ENCODE results near the gene PDZRN3. TPM values are rescaled to one million over a fixed set of nuclear protein-coding genes. Genes with fewer than 3 reads are reported as not detected.

Gene PDZRN3
- total RNA-seq, 2 donors from 2014 or later, result not detected

- Mint-ChIP-seq H3K4me1 (no peaks in the 10 kb centered on the region), H3K36me3 (ENCODE audit: low read depth) (no peaks in the 10 kb centered on the region), H3K27ac (no peak overlapping the region), H3K4me3 (no peak overlapping the region), H3K27me3 (peaks cover 8% of the 10 kb centered on the region), H3K9me3 (no peaks in the 10 kb centered on the region)
- ATAC-seq (replicated peaks), result no peak
Observed at GRCh38 chr3:73405853-73406252, 218.9 kb downstream of the PDZRN3 start.

GRCh38 chr3:73405000-73405399, 219.7 kb downstream of the PDZRN3 start:
- Mint-ChIP-seq H3K27ac (no peak overlapping the region), H3K4me3 (no peak overlapping the region), H3K27me3 (peaks cover 7% of the 10 kb centered on the region), H3K36me3 (ENCODE audit: low read depth) (no peaks in the 10 kb centered on the region), H3K4me1 (no peaks in the 10 kb centered on the region), H3K9me3 (no peaks in the 10 kb centered on the region)
- ATAC-seq (replicated peaks), result no peak

GRCh38 chr3:73404435-73404834, 220.3 kb downstream of the PDZRN3 start:
- no peak for ATAC-seq (replicated peaks)
- Mint-ChIP-seq H3K4me3 (no peak overlapping the region), H3K4me1 (no peaks in the 10 kb centered on the region), H3K27ac (no peak overlapping the region), H3K36me3 (ENCODE audit: low read depth) (no peaks in the 10 kb centered on the region), H3K27me3 (peaks cover 7% of the 10 kb centered on the region), H3K9me3 (no peaks in the 10 kb centered on the region)

GRCh38 chr3:73403444-73403843, 221.3 kb downstream of the PDZRN3 start:
- Mint-ChIP-seq H3K4me3 (no peak overlapping the region), H3K9me3 (no peaks in the 10 kb centered on the region), H3K4me1 (no peaks in the 10 kb centered on the region), H3K27ac (no peak overlapping the region), H3K27me3 (peaks cover 10% of the 10 kb centered on the region), H3K36me3 (ENCODE audit: low read depth) (no peaks in the 10 kb centered on the region)
- no peak for ATAC-seq (replicated peaks)

- no peak overlapping the region for H3K4me3 Mint-ChIP-seq
- peaks cover 6% of the 10 kb centered on the region for H3K27me3 Mint-ChIP-seq
- H3K36me3 Mint-ChIP-seq (ENCODE audit: low read depth), result no peaks in the 10 kb centered on the region
- H3K4me1 Mint-ChIP-seq, result no peaks in the 10 kb centered on the region
- no peak overlapping the region for H3K27ac Mint-ChIP-seq
- H3K9me3 Mint-ChIP-seq, result no peaks in the 10 kb centered on the region
- ATAC-seq (replicated peaks), result no peak
Observed at GRCh38 chr3:73401616-73402279, 223.0 kb downstream of the PDZRN3 start.

GRCh38 chr3:73401059-73401458, 223.7 kb downstream of the PDZRN3 start:
- ATAC-seq (replicated peaks), result no peak
- no peaks in the 10 kb centered on the region for H3K36me3 Mint-ChIP-seq (ENCODE audit: low read depth)
- H3K4me3 Mint-ChIP-seq, result no peak overlapping the region
- H3K4me1 Mint-ChIP-seq, result no peaks in the 10 kb centered on the region
- no peak overlapping the region for H3K27ac Mint-ChIP-seq
- no peaks in the 10 kb centered on the region for H3K9me3 Mint-ChIP-seq
- peaks cover 6% of the 10 kb centered on the region for H3K27me3 Mint-ChIP-seq

- H3K4me1 Mint-ChIP-seq, result no peaks in the 10 kb centered on the region
Observed at GRCh38 chr3:73399666-73400253, 225.0 kb downstream of the PDZRN3 start.

GRCh38 chr3:73399106-73399505, 225.6 kb downstream of the PDZRN3 start:
- no peaks in the 10 kb centered on the region for H3K36me3 Mint-ChIP-seq (ENCODE audit: low read depth)
- H3K4me3 Mint-ChIP-seq, result no peak overlapping the region
- H3K9me3 Mint-ChIP-seq, result no peaks in the 10 kb centered on the region
- ATAC-seq (replicated peaks), result no peak
- H3K27me3 Mint-ChIP-seq, result peaks cover 11% of the 10 kb centered on the region
- H3K27ac Mint-ChIP-seq, result no peak overlapping the region
- no peaks in the 10 kb centered on the region for H3K4me1 Mint-ChIP-seq

More at GRCh38 chr3:73399666-73400253, 225.0 kb downstream of the PDZRN3 start:
- Mint-ChIP-seq H3K27ac (no peak overlapping the region), H3K9me3 (no peaks in the 10 kb centered on the region), H3K4me3 (no peak overlapping the region), H3K36me3 (ENCODE audit: low read depth) (no peaks in the 10 kb centered on the region), H3K27me3 (peaks cover 9% of the 10 kb centered on the region)
- ATAC-seq (replicated peaks), result no peak

- H3K27me3 Mint-ChIP-seq, result peaks cover 8% of the 10 kb centered on the region
- no peaks in the 10 kb centered on the region for H3K4me1 Mint-ChIP-seq
- no peak overlapping the region for H3K27ac Mint-ChIP-seq
- H3K9me3 Mint-ChIP-seq, result no peaks in the 10 kb centered on the region
- H3K4me3 Mint-ChIP-seq, result no peak overlapping the region
- no peak for ATAC-seq (replicated peaks)
- no peaks in the 10 kb centered on the region for H3K36me3 Mint-ChIP-seq (ENCODE audit: low read depth)
Observed at GRCh38 chr3:73398084-73398483, 226.7 kb downstream of the PDZRN3 start.

- Mint-ChIP-seq H3K4me3 (no peak overlapping the region), H3K27ac (no peak overlapping the region), H3K27me3 (peaks cover 8% of the 10 kb centered on the region), H3K4me1 (no peaks in the 10 kb centered on the region), H3K36me3 (ENCODE audit: low read depth) (no peaks in the 10 kb centered on the region), H3K9me3 (no peaks in the 10 kb centered on the region)
- no peak for ATAC-seq (replicated peaks)
Observed at GRCh38 chr3:73394240-73394639, 230.5 kb downstream of the PDZRN3 start.

GRCh38 chr3:73393005-73393404, 231.7 kb downstream of the PDZRN3 start:
- no peak overlapping the region for H3K27ac Mint-ChIP-seq
- H3K4me1 Mint-ChIP-seq, result no peaks in the 10 kb centered on the region
- no peak for ATAC-seq (replicated peaks)

GRCh38 chr3:73391984-73392383, 232.8 kb downstream of the PDZRN3 start:
- no peak overlapping the region for H3K27ac Mint-ChIP-seq
- H3K4me1 Mint-ChIP-seq, result no peaks in the 10 kb centered on the region
- H3K9me3 Mint-ChIP-seq, result no peaks in the 10 kb centered on the region
- no peaks in the 10 kb centered on the region for H3K36me3 Mint-ChIP-seq (ENCODE audit: low read depth)
- H3K4me3 Mint-ChIP-seq, result no peak overlapping the region
- no peak for ATAC-seq (replicated peaks)
- peaks cover 6% of the 10 kb centered on the region for H3K27me3 Mint-ChIP-seq

More at GRCh38 chr3:73393005-73393404, 231.7 kb downstream of the PDZRN3 start:
- H3K9me3 Mint-ChIP-seq, result no peaks in the 10 kb centered on the region
- H3K27me3 Mint-ChIP-seq, result peaks cover 6% of the 10 kb centered on the region
- no peak overlapping the region for H3K4me3 Mint-ChIP-seq
- no peaks in the 10 kb centered on the region for H3K36me3 Mint-ChIP-seq (ENCODE audit: low read depth)

- H3K9me3 Mint-ChIP-seq, result no peaks in the 10 kb centered on the region
- no peaks in the 10 kb centered on the region for H3K36me3 Mint-ChIP-seq (ENCODE audit: low read depth)
- H3K4me1 Mint-ChIP-seq, result no peaks in the 10 kb centered on the region
- H3K27ac Mint-ChIP-seq, result no peak overlapping the region
- H3K27me3 Mint-ChIP-seq, result peaks cover 3% of the 10 kb centered on the region
- no peak for ATAC-seq (replicated peaks)
- H3K4me3 Mint-ChIP-seq, result no peak overlapping the region
Observed at GRCh38 chr3:73389928-73390327, 234.8 kb downstream of the PDZRN3 start.

GRCh38 chr3:73389117-73389813, 235.5 kb downstream of the PDZRN3 start:
- H3K4me3 Mint-ChIP-seq, result no peak overlapping the region
- no peaks in the 10 kb centered on the region for H3K4me1 Mint-ChIP-seq
- H3K36me3 Mint-ChIP-seq (ENCODE audit: low read depth), result no peaks in the 10 kb centered on the region
- no peak overlapping the region for H3K27ac Mint-ChIP-seq
- no peak for ATAC-seq (replicated peaks)
- H3K9me3 Mint-ChIP-seq, result no peaks in the 10 kb centered on the region
- H3K27me3 Mint-ChIP-seq, result peaks cover 3% of the 10 kb centered on the region

- no peak for ATAC-seq (replicated peaks)
- Mint-ChIP-seq H3K27me3 (no peaks in the 10 kb centered on the region), H3K36me3 (ENCODE audit: low read depth) (no peaks in the 10 kb centered on the region), H3K27ac (no peak overlapping the region), H3K4me1 (no peaks in the 10 kb centered on the region), H3K9me3 (no peaks in the 10 kb centered on the region), H3K4me3 (no peak overlapping the region)
Observed at GRCh38 chr3:73385568-73385967, 239.2 kb downstream of the PDZRN3 start.
